Astrocyte (in vitro differentiated cells and primary cell): ENCODE measurements around the gene CSPG4. TPM values are rescaled to one million over a fixed set of nuclear protein-coding genes. Genes with fewer than 3 reads are reported as not detected.
"Not testable (repeated sequence)": the region's sequence is repeated elsewhere in the genome, so short reads cannot be mapped to it uniquely, and the experiment has no call there.

Source experiments
- DNase-seq: peaks from one replicate; pipeline ENCODE4 v3.0.0-alpha.2; 2010; ENCODE audit warnings: low read depth
- FAIRE-seq: peaks from 2 replicates; lab custom pipeline; 2011; peaks lifted over from hg19 to GRCh38; lab: Jason Lieb, UNC
- H2AFZ ChIP-seq: 2 replicates; pipeline ENCODE4 v1.6.0; 2012; ENCODE audit warnings: low read depth, low read length, inconsistent platforms
- H3K27ac ChIP-seq: 2 replicates; pipeline ENCODE4 v1.5.1; 2011; ENCODE audit warnings: low read depth, low read length, inconsistent platforms
- H3K27me3 ChIP-seq: 2 replicates; pipeline ENCODE4 v1.6.0; 2011; ENCODE audit warnings: low read length, inconsistent platforms; ENCODE audit not compliant: insufficient read depth
- H3K36me3 ChIP-seq: 2 replicates; pipeline ENCODE4 v1.5.1; 2011; ENCODE audit warnings: low read length, inconsistent platforms; ENCODE audit not compliant: insufficient read depth
- H3K4me1 ChIP-seq: 2 replicates; pipeline ENCODE4 v1.5.1; 2011; ENCODE audit warnings: low read length, inconsistent platforms; ENCODE audit not compliant: insufficient read depth
- H3K4me2 ChIP-seq: 2 replicates; pipeline ENCODE4 v1.6.0; 2012; ENCODE audit warnings: low read length, inconsistent platforms
- H3K4me3 ChIP-seq: 2 replicates; pipeline ENCODE4 v1.5.1; 2011; ENCODE audit warnings: low read depth, mild to moderate bottlenecking, low read length, inconsistent platforms; ENCODE audit not compliant: insufficient read depth
- H3K79me2 ChIP-seq: 2 replicates; pipeline ENCODE4 v1.6.0; 2012; ENCODE audit warnings: mild to moderate bottlenecking, low read length, inconsistent platforms; ENCODE audit not compliant: insufficient read depth
- H3K9ac ChIP-seq: 2 replicates; pipeline ENCODE4 v1.6.0; 2012; ENCODE audit warnings: mild to moderate bottlenecking, low read length, inconsistent platforms
- H3K9me3 ChIP-seq: 2 replicates; pipeline ENCODE4 v1.5.1; 2012; ENCODE audit warnings: low read depth, mild to moderate bottlenecking, low read length, inconsistent platforms; ENCODE audit not compliant: insufficient read depth
- H4K20me1 ChIP-seq: 2 replicates; pipeline ENCODE4 v1.6.0; 2012; ENCODE audit warnings: low read length, inconsistent platforms; ENCODE audit not compliant: insufficient read depth
- H3K27ac Mint-ChIP-seq: one replicate; pipeline ENCODE4 v1.8.0; 2021; ENCODE audit warnings: mild to moderate bottlenecking, mixed read lengths; ENCODE audit not compliant: unreplicated experiment
- H3K27me3 Mint-ChIP-seq: one replicate; pipeline ENCODE4 v1.8.0; 2021; ENCODE audit warnings: low read depth, mixed read lengths; ENCODE audit not compliant: unreplicated experiment
- H3K36me3 Mint-ChIP-seq: one replicate; pipeline ENCODE4 v1.8.0; 2021; ENCODE audit warnings: low read depth, mixed read lengths; ENCODE audit not compliant: unreplicated experiment
- H3K4me1 Mint-ChIP-seq: one replicate; pipeline ENCODE4 v1.8.0; 2021; ENCODE audit warnings: low read depth, mixed read lengths; ENCODE audit not compliant: unreplicated experiment
- H3K4me3 Mint-ChIP-seq: one replicate; pipeline ENCODE4 v1.8.0; 2021; ENCODE audit warnings: mild to moderate bottlenecking, moderate library complexity, mixed read lengths; ENCODE audit not compliant: unreplicated experiment
- H3K9me3 Mint-ChIP-seq: one replicate; pipeline ENCODE4 v1.8.0; 2021; ENCODE audit warnings: mild to moderate bottlenecking, mixed read lengths; ENCODE audit not compliant: unreplicated experiment
- CTCF ChIP-seq: IDR thresholded peaks from 2 replicates; pipeline ENCODE4 v1.5.1; 2011; ENCODE audit warnings: low read depth, mild to moderate bottlenecking, inconsistent platforms, low read length, moderate library complexity; ENCODE audit not compliant: insufficient read depth
- EZH2 ChIP-seq: IDR thresholded peaks from 2 replicates; pipeline ENCODE4 v1.6.1; 2012; ENCODE audit warnings: mild to moderate bottlenecking, low read length, inconsistent platforms; ENCODE audit not compliant: insufficient read depth
- total RNA-seq: library from RNA; stranded (reverse); gene quantifications from 2 replicates; pipeline ENCODE4 v1.2.1, GENCODE V29; 2021

CSPG4 gene
- total RNA-seq, 1 donor from 2014 or later: 26.9 TPM

- FAIRE-seq: no peak
- Histone ChIP-seq H4K20me1 (no peaks in the 10 kb centered on the region), H3K27me3 (no peaks in the 10 kb centered on the region), H3K9ac (no peak overlapping the region), H3K4me3 (no peak overlapping the region), H3K9me3 (no peaks in the 10 kb centered on the region), H3K79me2 (no peaks in the 10 kb centered on the region), H3K36me3 (no peaks in the 10 kb centered on the region), H3K4me1 (no peaks in the 10 kb centered on the region), H3K4me2 (no peak overlapping the region), H2AFZ (no peak overlapping the region), H3K27ac (no peak overlapping the region)
- Mint-ChIP-seq H3K36me3 (no peaks in the 10 kb centered on the region), H3K4me1 (no peaks in the 10 kb centered on the region), H3K9me3 (peaks cover 3% of the 10 kb centered on the region), H3K27ac (no peak overlapping the region), H3K4me3 (no peak overlapping the region), H3K27me3 (peaks cover 5% of the 10 kb centered on the region)
- no peak for TF ChIP-seq EZH2
- TF ChIP-seq CTCF: no peak
- no peak for DNase-seq
Measured at GRCh38 chr15:75745305-75745704, 32.7 kb upstream of the CSPG4 start.

DNA sequence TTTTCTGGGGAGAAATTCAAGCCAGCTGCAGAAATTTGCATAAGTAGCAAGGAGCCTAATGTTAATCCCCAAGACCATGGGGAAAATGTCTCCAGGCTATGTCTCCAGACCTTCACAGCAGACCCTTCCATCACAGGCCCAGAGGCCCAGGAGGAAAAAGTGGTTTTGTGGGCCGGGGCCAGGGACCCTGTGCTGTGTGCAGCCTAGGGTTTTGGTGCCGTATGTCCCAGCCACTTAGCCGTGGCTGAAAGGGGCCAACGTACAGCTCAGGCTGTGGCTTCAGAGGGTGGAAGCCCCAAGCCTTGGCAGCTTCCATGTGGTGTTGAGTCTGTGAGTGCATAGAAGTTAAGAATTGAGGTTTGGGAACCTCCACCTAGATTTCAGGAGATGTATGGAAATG is 29.7 kb upstream of the CSPG4 start:
- H3K4me3 ChIP-seq, H3K4me3 Mint-ChIP-seq, H3K36me3 Mint-ChIP-seq, H4K20me1 ChIP-seq, H3K4me2 ChIP-seq, H3K4me1 Mint-ChIP-seq, H3K27me3 ChIP-seq, H3K4me1 ChIP-seq, H3K27ac ChIP-seq, H3K9me3 Mint-ChIP-seq, FAIRE-seq, H3K9ac ChIP-seq, H3K79me2 ChIP-seq, H2AFZ ChIP-seq, H3K36me3 ChIP-seq, H3K9me3 ChIP-seq, DNase-seq, H3K27ac Mint-ChIP-seq: not testable (repeated sequence)
- H3K27me3 Mint-ChIP-seq: peaks cover 11% of the 10 kb centered on the region

- H4K20me1 ChIP-seq: no peaks in the 10 kb centered on the region
- Mint-ChIP-seq H3K4me1 (peaks cover 5% of the 10 kb centered on the region), H3K9me3 (peaks cover 3% of the 10 kb centered on the region), H3K27me3 (peaks cover 15% of the 10 kb centered on the region), H3K36me3 (no peaks in the 10 kb centered on the region), H3K27ac (no peak overlapping the region), H3K4me3 (no peak overlapping the region)
- H3K79me2 ChIP-seq: no peaks in the 10 kb centered on the region
- H3K27ac ChIP-seq: no peak overlapping the region
- no peaks in the 10 kb centered on the region for H3K36me3 ChIP-seq
- H3K4me1 ChIP-seq: no peaks in the 10 kb centered on the region
- no peak for DNase-seq
- FAIRE-seq: no peak
- no peaks in the 10 kb centered on the region for H3K9me3 ChIP-seq
- no peak overlapping the region for H3K4me2 ChIP-seq
- no peak overlapping the region for H2AFZ ChIP-seq
- no peaks in the 10 kb centered on the region for H3K27me3 ChIP-seq
- no peak overlapping the region for H3K9ac ChIP-seq
- no peak overlapping the region for H3K4me3 ChIP-seq
- TF ChIP-seq EZH2 (no peak), CTCF (no peak)
Measured at GRCh38 chr15:75739791-75740190, 27.1 kb upstream of the CSPG4 start.
